Measurements from ENCODE around the gene TMEM248.
"Not testable (repeated sequence)": the region's sequence is repeated elsewhere in the genome, so short reads cannot be mapped to it uniquely, and the experiment has no call there.

TMEM248 gene

GRCh38 chr7:66908598-66908997, 12.4 kb upstream of the TMEM248 start:
- DNase-seq (ENCODE audit: low read depth, low spot score), result not testable (repeated sequence)

- DNase-seq (ENCODE audit: low read depth, low spot score), result no peak
These were observed 10.2 kb upstream of the TMEM248 start for GRCh38 chr7:66910789-66911188.

GRCh38 chr7:66911191-66911590, 9.8 kb upstream of the TMEM248 start:
- not testable (repeated sequence) for DNase-seq (ENCODE audit: low read depth, low spot score)

- DNase-seq (ENCODE audit: low read depth, low spot score), result no peak
These were observed 8.8 kb upstream of the TMEM248 start for GRCh38 chr7:66912195-66912594.

GRCh38 chr7:66913118-66914037, 7.6 kb upstream of the TMEM248 start:
- DNase-seq (ENCODE audit: low read depth, low spot score), result no peak

GRCh38 chr7:66917904-66918303, 3.1 kb upstream of the TMEM248 start:
- not testable (repeated sequence) for DNase-seq (ENCODE audit: low read depth, low spot score)

- DNase-seq (ENCODE audit: low read depth, low spot score), result no peak
These were observed 1.7 kb upstream of the TMEM248 start for GRCh38 chr7:66919304-66919703.

- no peak for DNase-seq (ENCODE audit: low read depth, low spot score)
These were observed 1.3 kb upstream of the TMEM248 start for GRCh38 chr7:66919704-66920103.

GRCh38 chr7:66920256-66920655, 769 bp upstream of the TMEM248 start:
- DNase-seq (ENCODE audit: low read depth, low spot score), result no peak

GRCh38 chr7:66921396-66921917, 432 bp downstream of the TMEM248 start:
- no peak for DNase-seq (ENCODE audit: low read depth, low spot score)

- no peak for DNase-seq (ENCODE audit: low read depth, low spot score)
These were observed 977 bp downstream of the TMEM248 start for GRCh38 chr7:66921918-66922486.

- DNase-seq (ENCODE audit: low read depth, low spot score), result no peak
These were observed 4.2 kb downstream of the TMEM248 start for GRCh38 chr7:66925255-66925654.

GRCh38 chr7:66927348-66927948, 6.4 kb downstream of the TMEM248 start:
- no peak for DNase-seq (ENCODE audit: low read depth, low spot score)

GRCh38 chr7:66928388-66928787, 7.4 kb downstream of the TMEM248 start:
- DNase-seq (ENCODE audit: low read depth, low spot score), result no peak

- no peak for DNase-seq (ENCODE audit: low read depth, low spot score)
These were observed 8.1 kb downstream of the TMEM248 start for GRCh38 chr7:66929165-66929564.

- DNase-seq (ENCODE audit: low read depth, low spot score), result no peak
These were observed 8.9 kb downstream of the TMEM248 start for GRCh38 chr7:66929935-66930334.

GRCh38 chr7:66930341-66930740, 9.3 kb downstream of the TMEM248 start:
- no peak for DNase-seq (ENCODE audit: low read depth, low spot score)

- DNase-seq (ENCODE audit: low read depth, low spot score), result no peak
These were observed 12.4 kb downstream of the TMEM248 start for GRCh38 chr7:66933469-66933868.

GRCh38 chr7:66937940-66938339, 16.9 kb downstream of the TMEM248 start:
- DNase-seq (ENCODE audit: low read depth, low spot score), result no peak

GRCh38 chr7:66939325-66939724, 18.3 kb downstream of the TMEM248 start:
- DNase-seq (ENCODE audit: low read depth, low spot score), result no peak

- DNase-seq (ENCODE audit: low read depth, low spot score), result no peak
These were observed 25.5 kb downstream of the TMEM248 start for GRCh38 chr7:66946545-66946944.

GRCh38 chr7:66948480-66949109, 27.6 kb downstream of the TMEM248 start:
- DNase-seq (ENCODE audit: low read depth, low spot score), result no peak
